GM23248 (cell line): ENCODE results near the gene TRPV4. TPM values are rescaled to one million over a fixed set of nuclear protein-coding genes. Genes with fewer than 3 reads are reported as not detected.

Experiments used
- DNase-seq: peaks from one replicate; pipeline ENCODE4 v3.0.0-alpha.2; 2015
- H2AFZ ChIP-seq: fragments of 200-600 bp; sonication (generic); 2 replicates; pipeline ENCODE4 v1.6.1; 2016; ENCODE audit warnings: antibody characterized with exemption
- H3F3A ChIP-seq: fragments of 200-600 bp; sonication (generic); 2 replicates; pipeline ENCODE4 v1.6.1; 2016; ENCODE audit warnings: mild to moderate bottlenecking, antibody characterized with exemption, mixed run types; ENCODE audit not compliant: insufficient read depth
- H3K27ac ChIP-seq: fragments of 200-600 bp; sonication (generic); 2 replicates; pipeline ENCODE4 v1.5.1; 2016; ENCODE audit warnings: mild to moderate bottlenecking
- H3K27me3 ChIP-seq: fragments of 200-600 bp; sonication (generic); replicated peaks from 2 replicates; pipeline ENCODE4 v1.6.1; 2016; ENCODE audit warnings: mild to moderate bottlenecking; ENCODE audit not compliant: insufficient read depth
- H3K36me3 ChIP-seq: fragments of 200-600 bp; sonication (generic); 2 replicates; pipeline ENCODE4 v1.6.1; 2016; ENCODE audit warnings: low read depth, mild to moderate bottlenecking
- H3K4me1 ChIP-seq: fragments of 200-600 bp; sonication (generic); 2 replicates; pipeline ENCODE4 v1.6.1; 2016; ENCODE audit warnings: mild to moderate bottlenecking; ENCODE audit not compliant: insufficient read depth
- H3K4me2 ChIP-seq: fragments of 200-600 bp; sonication (generic); one replicate; pipeline ENCODE4 v1.6.1; 2016; ENCODE audit warnings: mild to moderate bottlenecking; ENCODE audit not compliant: unreplicated experiment
- H3K4me3 ChIP-seq: fragments of 200-600 bp; sonication (generic); 2 replicates; pipeline ENCODE4 v1.5.1; 2016; ENCODE audit warnings: mild to moderate bottlenecking
- H3K79me2 ChIP-seq: fragments of 200-600 bp; sonication (generic); 2 replicates; pipeline ENCODE4 v1.6.1; 2016; ENCODE audit warnings: mild to moderate bottlenecking; ENCODE audit not compliant: insufficient read depth
- H3K9ac ChIP-seq: fragments of 200-600 bp; sonication (generic); 2 replicates; pipeline ENCODE4 v1.6.1; 2016; ENCODE audit warnings: mild to moderate bottlenecking
- H3K9me2 ChIP-seq: fragments of 200-600 bp; sonication (generic); 2 replicates; pipeline ENCODE4 v1.6.1; 2016; ENCODE audit warnings: mixed run types, mild to moderate bottlenecking, moderate library complexity; ENCODE audit not compliant: insufficient read depth
- H3K9me3 ChIP-seq: fragments of 200-600 bp; sonication (generic); one replicate; pipeline ENCODE4 v1.6.1; 2017; ENCODE audit warnings: low read depth
- H4K20me1 ChIP-seq: fragments of 200-600 bp; sonication (generic); 2 replicates; pipeline ENCODE4 v1.6.0; 2016; ENCODE audit not compliant: insufficient read depth
- EZH2 ChIP-seq: fragments of 200-600 bp; sonication (generic); IDR thresholded peaks from 2 replicates; pipeline ENCODE4 v1.6.1; 2018; ENCODE audit warnings: antibody characterized with exemption, mild to moderate bottlenecking; ENCODE audit not compliant: insufficient read depth, poor library complexity, severe bottlenecking
- EZH2phosphoT487 ChIP-seq: fragments of 200-600 bp; sonication (generic); IDR thresholded peaks from 2 replicates; pipeline ENCODE4 v1.6.1; 2018; ENCODE audit warnings: antibody characterized with exemption, moderate library complexity, mild to moderate bottlenecking, low read depth; ENCODE audit not compliant: insufficient read depth
- WGBS, 2 experiments: methylation state at CpG; one replicate each; pipeline ENCODE4 v1.1.6; 2015 to 2017; ENCODE audit warnings: low lambda C conversion rate in 2 of 2, low coverage in 1 of 2; ENCODE audit errors: missing lambda C conversion rate in 2 of 2; 5-methylcytosine and 5-hydroxymethylcytosine counted together
- in situ Hi-C: fragments of 300-500 bp; cut with MboI; formaldehyde crosslinking; loops from 2 replicates; pipeline ENCODE4 v1.15.0; 2020
- polyA plus RNA-seq: library from polyadenylated mRNA; unstranded; fragments of >200 nt; fragmentation: Nextera tagmentation; extraction: Ambion mirVana; gene quantifications from 2 replicates; pipeline ENCODE4 v1.2.1, GENCODE V29; 2016
- total RNA-seq: library from RNA; depleted of rRNA; stranded (reverse); fragments of >200 nt; shearing (Covaris generic); gene quantifications from 2 replicates; pipeline ENCODE4 v1.2.3, GENCODE V29; 2014

Gene TRPV4
- total and polyA plus RNA-seq, 2 experiments from 2014 or later: 0.65 to 2.6 TPM

DNA sequence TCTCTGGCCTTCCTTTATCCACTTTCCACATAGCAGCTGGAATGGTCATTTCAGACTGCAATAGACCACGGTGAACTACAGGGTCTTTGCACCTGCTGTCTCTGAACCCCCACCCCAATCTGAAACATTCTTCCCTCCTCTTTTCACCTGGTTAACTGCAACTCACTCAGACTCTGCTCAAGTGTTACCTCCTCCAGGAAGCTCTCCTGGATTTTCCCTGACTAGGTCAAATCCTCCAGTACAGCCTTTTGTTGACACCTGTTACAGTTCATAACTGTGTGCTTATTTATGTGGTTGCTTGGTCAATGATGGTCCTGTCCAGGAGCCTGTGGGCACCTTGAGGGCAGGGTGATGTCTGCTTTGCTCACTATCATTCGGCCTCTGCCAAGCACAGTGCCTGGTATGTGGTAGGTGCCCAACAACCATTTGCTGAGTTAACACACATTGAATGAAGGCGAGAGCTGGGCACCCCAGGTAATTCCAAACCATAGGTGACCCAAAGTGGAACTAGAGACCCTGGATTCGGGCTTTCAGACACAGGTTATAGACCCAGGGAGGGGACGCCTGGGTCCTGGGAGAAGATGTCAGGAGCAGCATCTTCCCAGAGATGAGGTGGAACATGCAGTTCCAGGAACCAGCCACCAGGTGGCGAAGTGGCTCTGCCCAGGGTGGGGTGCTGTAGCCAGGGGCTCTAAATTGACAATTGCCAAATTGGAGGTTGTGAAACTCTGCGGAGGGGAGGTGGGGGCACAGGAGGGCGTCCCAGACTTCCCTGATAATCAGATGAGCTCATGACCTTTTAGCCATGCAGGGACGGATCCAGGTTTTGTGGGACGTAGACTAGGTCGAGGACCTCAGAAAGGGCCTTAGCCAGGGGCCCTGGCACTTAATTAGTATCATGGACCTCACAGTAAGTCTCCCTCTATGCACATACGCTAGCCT, 28.1 kb downstream of the TRPV4 start:
- no peaks in the 10 kb centered on the region for H3F3A ChIP-seq
- no peak overlapping the region for H3K4me3 ChIP-seq
- no peaks in the 10 kb centered on the region for H3K4me1 ChIP-seq
- H3K9me2 ChIP-seq: no peaks in the 10 kb centered on the region
- no peak overlapping the region for H3K9ac ChIP-seq
- H3K9me3 ChIP-seq: no peaks in the 10 kb centered on the region
- H3K4me2 ChIP-seq: no peak overlapping the region
- no peaks in the 10 kb centered on the region for H4K20me1 ChIP-seq
- peak; percentile 47 for DNase-seq
- 28 to 29% methylated on average over 12 of the region's 12 CpGs for WGBS, 2 experiments
- no peak overlapping the region for H3K27ac ChIP-seq
- TF ChIP-seq EZH2 (no peak), EZH2phosphoT487 (no peak)
- no peaks in the 10 kb centered on the region for H3K36me3 ChIP-seq
- H3K79me2 ChIP-seq: no peaks in the 10 kb centered on the region
- no peaks in the 10 kb centered on the region for H3K27me3 ChIP-seq
- H2AFZ ChIP-seq: no peak overlapping the region
- in situ Hi-C loops: no loop called here

DNA sequence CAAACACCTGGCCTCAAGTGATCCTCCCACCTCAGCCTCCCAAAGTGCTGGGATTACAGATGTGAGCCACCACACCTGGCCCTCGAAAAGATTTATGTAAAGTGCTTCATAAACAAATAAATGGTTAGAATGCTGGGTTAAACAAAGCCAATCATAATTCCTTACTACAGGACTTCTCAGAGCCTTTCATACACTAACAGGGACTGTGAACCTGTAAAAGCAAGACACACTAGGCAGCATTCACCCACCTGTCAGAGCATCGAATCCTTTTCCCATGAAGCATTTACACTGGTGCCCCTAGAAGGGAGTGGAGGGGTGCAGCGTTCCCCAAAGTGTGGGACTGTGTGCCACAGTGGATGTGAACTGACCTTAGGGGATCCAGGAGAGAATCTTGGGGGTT, 29.5 kb downstream of the TRPV4 start:
- Histone ChIP-seq H2AFZ (no peak overlapping the region), H3K4me1 (no peaks in the 10 kb centered on the region), H3K9ac (no peak overlapping the region), H3K4me3 (no peak overlapping the region), H3F3A (no peaks in the 10 kb centered on the region), H3K4me2 (no peak overlapping the region), H3K27ac (no peak overlapping the region), H4K20me1 (no peaks in the 10 kb centered on the region), H3K27me3 (no peaks in the 10 kb centered on the region), H3K9me2 (no peaks in the 10 kb centered on the region), H3K36me3 (no peaks in the 10 kb centered on the region), H3K9me3 (no peaks in the 10 kb centered on the region), H3K79me2 (no peaks in the 10 kb centered on the region)
- no peak for TF ChIP-seq EZH2phosphoT487
- TF ChIP-seq EZH2: no peak
- DNase-seq: no peak
- 71 to 74% methylated on average over 3 of the region's 3 CpGs for WGBS, 2 experiments
- in situ Hi-C loops: no loop called here

DNA sequence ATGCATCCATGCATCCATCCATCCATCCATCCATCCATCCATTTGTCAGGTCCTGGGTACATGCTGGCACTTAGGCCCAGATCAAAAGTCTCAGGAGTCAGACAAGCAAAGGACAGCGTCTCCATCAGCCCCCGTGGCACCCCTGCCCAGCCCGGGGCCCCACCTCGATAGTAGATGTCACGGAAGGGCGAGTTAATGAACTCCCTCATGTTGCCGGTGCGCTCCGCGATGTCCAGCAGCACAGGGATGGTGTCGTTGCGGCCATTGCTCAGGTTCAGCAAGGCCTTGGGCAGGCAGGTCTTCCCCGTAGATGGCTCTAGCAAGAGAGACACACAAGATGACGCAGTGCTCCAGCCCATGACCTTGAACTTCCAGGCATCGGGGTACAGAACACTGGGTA, 30.4 kb downstream of the TRPV4 start:
- Histone ChIP-seq H3K27ac (no peak overlapping the region), H3K4me3 (no peak overlapping the region), H3K4me1 (no peaks in the 10 kb centered on the region), H2AFZ (no peak overlapping the region), H3K9me2 (no peaks in the 10 kb centered on the region), H3K79me2 (no peaks in the 10 kb centered on the region), H3K9me3 (no peaks in the 10 kb centered on the region), H3K9ac (no peak overlapping the region), H3F3A (no peaks in the 10 kb centered on the region), H3K27me3 (no peaks in the 10 kb centered on the region), H4K20me1 (no peaks in the 10 kb centered on the region), H3K36me3 (no peaks in the 10 kb centered on the region), H3K4me2 (no peak overlapping the region)
- WGBS, 2 experiments: 91 to 96% methylated on average over 15 of the region's 15 CpGs
- no peak for DNase-seq
- TF ChIP-seq EZH2 (no peak), EZH2phosphoT487 (no peak)
- in situ Hi-C loops: no loop called here

GRCh38 chr12:109800536-109800935, 32.7 kb downstream of the TRPV4 start:
- Histone ChIP-seq H3K79me2 (no peaks in the 10 kb centered on the region), H3K27ac (no peak overlapping the region), H3K9me2 (no peaks in the 10 kb centered on the region), H3K4me2 (no peak overlapping the region), H3K27me3 (no peaks in the 10 kb centered on the region), H3K9ac (no peak overlapping the region), H3K4me3 (no peak overlapping the region), H2AFZ (no peak overlapping the region), H3K9me3 (no peaks in the 10 kb centered on the region), H3K4me1 (no peaks in the 10 kb centered on the region), H3F3A (no peaks in the 10 kb centered on the region), H4K20me1 (no peaks in the 10 kb centered on the region), H3K36me3 (no peaks in the 10 kb centered on the region)
- in situ Hi-C loops: no loop called here
- TF ChIP-seq EZH2phosphoT487 (no peak), EZH2 (no peak)
- 90 to 91% methylated on average over 11 to 13 of the region's 13 CpGs for WGBS, 2 experiments
- no peak for DNase-seq
